ENCODE data around the gene PALD1.

DNA sequence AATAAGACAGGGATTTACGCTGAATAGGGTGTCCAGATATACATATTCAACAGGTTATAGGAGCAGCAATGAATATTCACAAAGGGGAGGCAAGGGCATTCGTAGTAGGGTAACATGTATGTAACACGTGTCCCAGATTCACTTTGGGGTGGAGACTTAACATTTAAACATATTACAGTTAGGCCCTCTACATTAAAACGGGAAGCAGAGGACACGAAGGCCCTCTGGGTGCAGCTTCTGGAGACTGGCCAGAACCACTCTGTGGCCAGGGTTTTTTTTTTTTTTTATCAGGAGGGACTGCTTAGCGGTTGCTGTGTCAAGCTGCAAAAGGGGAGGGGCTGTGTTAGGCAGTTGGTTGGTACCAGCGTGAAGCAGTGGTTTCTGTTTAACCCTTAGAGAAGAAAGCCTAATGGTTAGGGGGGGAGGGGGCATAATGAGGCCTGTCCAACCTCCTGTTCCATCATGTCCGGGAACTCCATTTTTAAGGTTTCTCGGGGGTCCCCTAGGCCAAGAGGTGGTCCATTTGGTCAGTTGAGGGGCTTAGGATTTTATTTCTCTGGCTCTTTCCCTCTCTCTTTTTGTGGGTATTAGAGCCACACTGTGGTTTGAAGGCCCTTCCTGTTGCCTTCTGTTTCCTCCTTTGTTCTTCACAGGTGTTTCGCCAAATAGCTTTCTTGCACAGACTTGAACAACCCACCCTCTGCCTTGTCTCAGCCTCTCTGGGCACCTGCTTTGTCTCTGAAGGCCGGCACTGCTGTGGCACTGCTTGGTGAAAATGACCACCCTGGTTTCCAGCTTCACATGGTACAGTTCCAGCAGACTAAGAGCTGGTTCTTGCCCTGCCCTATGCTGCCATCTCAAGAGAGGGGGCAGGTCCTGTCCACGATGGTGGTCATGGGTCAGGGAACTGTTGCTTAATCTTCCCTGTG lies 97.6 kb downstream of the PALD1 start:
- TF ChIP-seq, protein P1, sequence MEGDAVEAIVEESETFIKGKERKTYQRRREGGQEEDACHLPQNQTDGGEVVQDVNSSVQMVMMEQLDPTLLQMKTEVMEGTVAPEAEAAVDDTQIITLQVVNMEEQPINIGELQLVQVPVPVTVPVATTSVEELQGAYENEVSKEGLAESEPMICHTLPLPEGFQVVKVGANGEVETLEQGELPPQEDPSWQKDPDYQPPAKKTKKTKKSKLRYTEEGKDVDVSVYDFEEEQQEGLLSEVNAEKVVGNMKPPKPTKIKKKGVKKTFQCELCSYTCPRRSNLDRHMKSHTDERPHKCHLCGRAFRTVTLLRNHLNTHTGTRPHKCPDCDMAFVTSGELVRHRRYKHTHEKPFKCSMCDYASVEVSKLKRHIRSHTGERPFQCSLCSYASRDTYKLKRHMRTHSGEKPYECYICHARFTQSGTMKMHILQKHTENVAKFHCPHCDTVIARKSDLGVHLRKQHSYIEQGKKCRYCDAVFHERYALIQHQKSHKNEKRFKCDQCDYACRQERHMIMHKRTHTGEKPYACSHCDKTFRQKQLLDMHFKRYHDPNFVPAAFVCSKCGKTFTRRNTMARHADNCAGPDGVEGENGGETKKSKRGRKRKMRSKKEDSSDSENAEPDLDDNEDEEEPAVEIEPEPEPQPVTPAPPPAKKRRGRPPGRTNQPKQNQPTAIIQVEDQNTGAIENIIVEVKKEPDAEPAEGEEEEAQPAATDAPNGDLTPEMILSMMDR (IDR thresholded peaks at IDR 0.05 in 2 of 3, conservative IDR thresholded peaks at IDR 0.05 in 1 of 3; ENCODE audit: borderline replicate concordance in 1 of 3, insufficient read depth in 1 of 3, low read depth in 2 of 3, low read length in 2 of 3) = no peak
- TF ChIP-seq POLR2AphosphoS5 (IDR thresholded peaks at IDR 0.05; ENCODE audit: low read depth, low read length) = peak; percentile 70
- TF ChIP-seq SIN3A (IDR thresholded peaks at IDR 0.05; ENCODE audit: low read depth) = no peak; the same call in 1 of the 2 replicates
- TF ChIP-seq ZFX (IDR thresholded peaks at IDR 0.05) = no peak

Measured in HCT116 (cell line).